Astrocyte (in vitro differentiated cells and primary cell): ENCODE data around the gene RABGAP1L.

Experiments
- EZH2 ChIP-seq: IDR thresholded peaks from 2 replicates; pipeline ENCODE4 v1.6.1; 2012; ENCODE audit warnings: mild to moderate bottlenecking, low read length, inconsistent platforms; ENCODE audit not compliant: insufficient read depth
- TF ChIP-seq, protein P1 (sequence below): IDR thresholded peaks from 2 replicates; pipeline ENCODE4 v1.5.1; 2011; ENCODE audit warnings: low read depth, mild to moderate bottlenecking, inconsistent platforms, low read length, moderate library complexity; ENCODE audit not compliant: insufficient read depth

DNA sequence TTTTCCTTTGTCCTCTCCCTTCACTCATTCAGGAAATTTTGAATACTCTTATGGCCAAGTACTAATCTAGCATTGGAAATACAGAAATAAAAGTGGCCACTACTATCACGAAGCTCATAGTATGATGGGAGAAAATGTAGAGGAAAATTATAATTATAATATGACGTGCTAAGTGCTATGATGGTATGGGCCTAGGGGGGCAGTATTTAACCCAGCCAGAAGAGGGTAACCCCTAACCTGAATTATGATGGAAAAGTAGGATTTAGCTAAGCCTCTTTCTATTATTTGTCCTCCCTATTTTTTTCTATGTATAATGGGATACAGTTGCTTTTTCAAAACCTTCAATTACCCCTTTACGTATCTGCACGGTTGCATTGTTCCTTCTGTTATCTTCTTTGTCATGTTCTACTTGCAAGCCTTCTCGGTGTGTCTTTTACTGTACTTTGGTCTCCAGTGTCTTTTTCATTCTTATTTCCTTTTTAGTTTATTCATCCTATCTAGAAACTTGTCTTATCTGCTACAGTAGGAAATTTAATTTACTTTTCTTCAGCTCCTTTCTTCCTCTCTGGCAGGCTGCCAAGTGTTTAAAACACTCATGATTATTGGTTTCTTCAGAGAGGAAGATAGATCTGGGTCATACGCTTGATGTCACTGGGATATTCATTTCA is 199.6 kb downstream of the RABGAP1L start:
- TF ChIP-seq, protein P1, sequence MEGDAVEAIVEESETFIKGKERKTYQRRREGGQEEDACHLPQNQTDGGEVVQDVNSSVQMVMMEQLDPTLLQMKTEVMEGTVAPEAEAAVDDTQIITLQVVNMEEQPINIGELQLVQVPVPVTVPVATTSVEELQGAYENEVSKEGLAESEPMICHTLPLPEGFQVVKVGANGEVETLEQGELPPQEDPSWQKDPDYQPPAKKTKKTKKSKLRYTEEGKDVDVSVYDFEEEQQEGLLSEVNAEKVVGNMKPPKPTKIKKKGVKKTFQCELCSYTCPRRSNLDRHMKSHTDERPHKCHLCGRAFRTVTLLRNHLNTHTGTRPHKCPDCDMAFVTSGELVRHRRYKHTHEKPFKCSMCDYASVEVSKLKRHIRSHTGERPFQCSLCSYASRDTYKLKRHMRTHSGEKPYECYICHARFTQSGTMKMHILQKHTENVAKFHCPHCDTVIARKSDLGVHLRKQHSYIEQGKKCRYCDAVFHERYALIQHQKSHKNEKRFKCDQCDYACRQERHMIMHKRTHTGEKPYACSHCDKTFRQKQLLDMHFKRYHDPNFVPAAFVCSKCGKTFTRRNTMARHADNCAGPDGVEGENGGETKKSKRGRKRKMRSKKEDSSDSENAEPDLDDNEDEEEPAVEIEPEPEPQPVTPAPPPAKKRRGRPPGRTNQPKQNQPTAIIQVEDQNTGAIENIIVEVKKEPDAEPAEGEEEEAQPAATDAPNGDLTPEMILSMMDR: no peak
- TF ChIP-seq EZH2: no peak
